ENCODE data around the gene DNAJC2.
"Not testable (repeated sequence)": the region's sequence is repeated elsewhere in the genome, so short reads cannot be mapped to it uniquely, and the experiment has no call there.

DNAJC2 gene

GRCh38 chr7:103266229-103266628 is 78.3 kb downstream of the DNAJC2 start:
- not testable (repeated sequence) for DNase-seq (ENCODE audit: low read depth, low spot score)

- not testable (repeated sequence) for DNase-seq (ENCODE audit: low read depth, low spot score)
Measured at GRCh38 chr7:103264054-103264453, 80.5 kb downstream of the DNAJC2 start.
